GM19240 (cell line): Measurements from ENCODE around the gene TRIP4.

ENCODE experiments used
- DNase-seq: peaks from one replicate; pipeline ENCODE4 v3.0.0; 2011; ENCODE audit warnings: low spot score; ENCODE audit not compliant: insufficient read length

Gene TRIP4

DNA sequence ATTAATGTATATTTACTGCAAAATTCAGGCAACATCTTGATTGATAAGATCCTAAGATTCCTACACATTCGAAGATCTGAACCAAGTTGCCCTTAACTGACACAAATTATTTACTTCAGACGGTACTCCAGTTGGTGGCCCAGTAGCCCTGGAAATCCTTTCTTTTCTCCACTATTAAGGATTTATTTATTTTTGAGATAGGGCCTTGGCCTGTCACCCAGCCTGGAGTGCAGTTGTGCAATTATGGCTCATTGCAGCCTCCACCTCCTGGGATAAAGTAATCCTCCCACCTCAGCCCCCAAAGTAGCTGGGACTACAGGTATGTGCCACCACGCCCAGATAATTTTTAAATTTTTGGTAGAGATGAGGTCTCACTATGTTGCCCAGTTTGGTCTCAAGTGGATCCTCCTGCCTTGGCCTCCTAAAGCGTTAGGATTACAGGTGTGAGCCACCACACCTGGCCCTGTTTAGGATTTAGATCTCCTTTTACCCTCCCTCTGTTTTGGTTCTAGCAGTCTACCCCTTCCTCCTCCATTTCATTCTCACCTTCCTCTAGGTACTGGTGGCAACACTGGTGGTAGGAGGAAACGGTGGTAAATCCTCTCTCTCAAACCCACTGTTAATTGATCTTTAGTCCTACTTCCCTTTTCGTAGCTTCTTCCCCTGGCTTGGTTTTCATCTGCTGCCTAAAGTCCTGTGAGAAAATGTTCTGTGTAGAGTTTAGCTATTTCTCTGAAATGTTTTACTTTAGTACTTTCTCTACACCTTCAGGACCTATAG lies 60.1 kb downstream of the TRIP4 start:
- no peak for DNase-seq

GRCh38 chr15:64452988-64453688 lies 65.5 kb downstream of the TRIP4 start:
- no peak for DNase-seq

- DNase-seq, result no peak
Measured at GRCh38 chr15:64453689-64454037, 66.0 kb downstream of the TRIP4 start.

DNA sequence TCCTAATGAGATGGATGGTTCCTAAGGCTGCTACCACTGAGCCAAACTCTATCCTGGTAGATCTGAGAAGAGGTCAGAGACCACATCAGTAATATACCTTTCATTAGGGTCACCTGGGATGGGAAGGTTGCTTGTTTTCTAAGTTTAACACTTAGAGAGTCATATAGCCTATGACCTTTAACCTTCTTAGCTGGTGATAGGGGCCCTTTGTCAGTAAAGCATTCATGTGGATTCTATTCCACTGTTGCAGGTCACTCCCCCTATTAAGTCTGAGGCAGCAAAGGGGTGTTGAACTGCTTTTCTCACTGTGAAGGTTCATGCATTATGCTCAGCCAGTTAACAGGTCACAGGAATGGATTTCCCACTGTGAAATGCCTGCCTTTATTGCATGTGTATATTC lies 66.6 kb downstream of the TRIP4 start:
- no peak for DNase-seq

- DNase-seq, result no peak
Measured at GRCh38 chr15:64455961-64456371, 68.3 kb downstream of the TRIP4 start.

DNA sequence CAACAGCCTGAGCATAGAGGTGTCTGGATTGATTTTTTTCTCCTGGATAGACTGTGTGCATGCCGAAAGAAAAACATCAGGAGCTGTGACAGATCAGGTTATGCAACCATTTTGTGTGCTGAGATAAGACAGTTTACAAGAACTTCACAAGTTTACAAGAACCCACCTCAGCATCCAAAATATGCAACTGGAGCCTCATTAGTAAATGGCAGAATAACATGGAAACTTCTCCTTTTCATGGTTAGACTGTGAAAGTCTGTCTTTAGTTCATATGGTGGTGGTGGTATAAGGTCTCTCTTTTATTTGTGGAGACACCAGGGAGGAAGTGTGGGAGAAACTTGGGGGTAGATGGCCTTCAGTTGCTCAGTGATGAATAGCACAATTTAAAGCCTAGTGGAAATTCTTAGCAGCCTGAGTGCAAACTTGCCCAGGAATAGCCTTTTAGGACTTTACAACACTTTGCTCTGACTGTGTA lies 69.0 kb downstream of the TRIP4 start:
- DNase-seq, result no peak

- DNase-seq, result no peak
Measured at GRCh38 chr15:64459066-64459781, 71.6 kb downstream of the TRIP4 start.

DNA sequence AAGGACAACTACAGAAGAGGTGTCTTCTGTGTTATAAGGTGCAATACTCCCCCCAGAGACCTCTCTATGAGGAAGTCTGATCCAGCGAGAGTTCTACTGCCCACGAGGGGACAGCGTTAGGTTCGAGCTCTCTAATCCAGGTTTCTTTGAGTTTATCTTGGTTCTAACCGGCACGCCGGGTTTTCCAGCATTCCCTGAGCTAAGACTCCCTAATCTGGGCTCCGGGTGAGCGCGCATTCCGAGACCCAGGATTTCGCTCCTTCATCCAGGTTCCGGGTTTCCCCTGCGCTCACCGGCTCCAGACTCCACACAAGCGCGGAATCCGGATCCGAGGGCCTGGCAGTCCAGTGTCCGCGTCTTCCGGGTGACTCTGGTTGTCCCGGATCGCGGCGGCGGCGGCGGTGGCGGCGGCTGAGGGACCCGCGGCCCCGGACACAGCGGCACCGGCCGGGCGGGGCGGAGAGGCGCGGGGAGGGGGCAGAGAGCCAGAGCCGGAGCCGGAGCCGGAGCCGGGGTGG lies 72.6 kb downstream of the TRIP4 start, which contains the start of gene ZNF609:
Gene ZNF609, plus strand, starts transcription at position 373 of the 518 bp plus-strand sequence. CDS start 38,842 bp downstream, outside the sequence.
- peak; percentile 75 for DNase-seq

GRCh38 chr15:64460724-64461720 lies 73.4 kb downstream of the TRIP4 start:
- no peak for DNase-seq

- no peak for DNase-seq
Measured at GRCh38 chr15:64461721-64462162, 74.1 kb downstream of the TRIP4 start.

- DNase-seq, result no peak
Measured at GRCh38 chr15:64462492-64462891, 74.9 kb downstream of the TRIP4 start.

- DNase-seq, result no peak
Measured at GRCh38 chr15:64464276-64465005, 76.8 kb downstream of the TRIP4 start.

GRCh38 chr15:64466408-64467141 lies 78.9 kb downstream of the TRIP4 start:
- DNase-seq, result no peak

- no peak for DNase-seq
Measured at GRCh38 chr15:64472161-64472560, 84.5 kb downstream of the TRIP4 start.

DNA sequence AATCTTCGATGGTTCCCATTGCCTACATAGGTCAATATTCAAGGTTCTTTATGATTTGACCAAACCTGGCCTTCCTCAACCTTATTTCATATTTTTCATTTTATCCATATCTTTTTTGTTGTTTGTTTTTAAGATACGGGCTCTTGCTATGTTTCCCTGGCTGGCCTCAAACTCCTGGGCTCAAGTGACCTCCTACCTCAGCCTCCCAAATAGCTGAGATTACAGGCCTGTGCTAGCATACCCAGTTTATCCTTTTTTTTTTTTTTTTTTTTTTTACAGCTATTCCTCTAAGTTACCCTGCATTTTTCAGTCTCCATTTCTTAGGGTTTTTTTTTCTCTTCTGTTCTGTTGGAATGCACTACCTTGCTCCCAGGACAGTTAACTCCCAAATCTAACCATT lies 87.2 kb downstream of the TRIP4 start:
- DNase-seq, result no peak

GRCh38 chr15:64476550-64476949 lies 88.9 kb downstream of the TRIP4 start:
- no peak for DNase-seq

GRCh38 chr15:64478863-64479262 lies 91.2 kb downstream of the TRIP4 start:
- no peak for DNase-seq

DNA sequence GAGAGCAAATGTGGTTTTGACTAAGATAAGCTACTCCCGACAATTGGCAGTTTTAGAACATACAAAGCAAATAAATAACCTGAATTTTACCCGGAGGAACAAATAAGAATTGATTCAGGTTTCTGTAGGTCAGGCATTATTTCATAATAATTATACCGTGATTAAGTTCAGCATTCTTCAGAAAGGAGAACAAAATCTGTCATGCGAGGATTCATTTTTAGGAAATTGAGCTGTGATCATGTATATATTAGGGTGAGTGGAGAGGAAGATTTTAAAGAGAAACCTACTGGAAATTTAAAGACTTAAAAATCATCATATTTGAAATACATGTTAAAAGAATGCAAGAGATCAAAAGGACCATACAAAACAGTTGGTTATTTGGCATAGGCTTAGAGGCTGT lies 93.3 kb downstream of the TRIP4 start:
- no peak for DNase-seq

DNA sequence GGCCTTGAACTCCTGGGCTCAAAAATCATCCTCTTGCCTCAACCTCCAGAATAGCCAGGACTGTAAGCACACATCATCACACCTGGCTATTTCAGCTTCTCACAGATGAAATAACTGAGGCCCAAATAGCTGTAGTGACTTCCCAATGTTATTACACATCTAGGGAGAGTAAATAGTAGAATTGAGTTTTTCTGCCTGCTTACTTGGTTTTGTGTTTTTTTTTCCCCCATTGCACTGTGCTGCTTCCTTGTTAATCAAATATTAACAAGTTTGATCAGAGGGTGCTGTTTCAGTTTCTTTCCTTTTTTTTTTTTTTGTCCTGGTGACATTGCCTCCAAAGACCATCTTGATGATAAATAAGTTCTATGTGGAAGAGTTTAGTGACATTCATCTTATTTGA lies 96.1 kb downstream of the TRIP4 start:
- no peak for DNase-seq
